ENCODE results near the gene UHRF2. TPM values are rescaled to one million over a fixed set of nuclear protein-coding genes. Genes with fewer than 3 reads are reported as not detected.
"Not testable (repeated sequence)": the region's sequence is repeated elsewhere in the genome, so short reads cannot be mapped to it uniquely, and the experiment has no call there.

The UHRF2 gene
- total RNA-seq, 1 donor from 2014 or later: 76.3 TPM

GRCh38 chr9:6489099-6489498 is 76.1 kb downstream of the UHRF2 start:
- DNase-seq: no peak

- DNase-seq: no peak
Observed at GRCh38 chr9:6490863-6491262, 77.9 kb downstream of the UHRF2 start.

DNA sequence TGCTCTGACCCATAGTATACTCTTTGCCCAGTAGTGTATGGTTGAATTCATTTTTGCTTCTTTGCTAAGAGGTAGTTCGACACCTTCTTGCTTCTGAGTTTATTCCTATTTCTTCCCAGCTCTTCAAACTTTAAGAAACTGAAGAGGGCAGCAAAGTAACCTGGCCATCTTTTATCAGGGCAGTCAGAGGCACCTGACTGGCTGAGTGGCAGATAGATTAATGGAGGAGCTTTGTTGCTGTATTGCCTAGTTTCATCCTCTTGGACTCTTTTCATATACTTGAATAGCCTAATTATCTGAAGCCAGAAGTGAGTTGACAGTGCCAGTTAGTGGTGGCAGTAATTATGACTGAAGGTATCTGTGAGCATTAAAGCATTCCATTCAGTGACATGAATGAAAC is 82.5 kb downstream of the UHRF2 start:
- no peak for DNase-seq

- no peak for DNase-seq
Observed at GRCh38 chr9:6498982-6499381, 86.0 kb downstream of the UHRF2 start.

- DNase-seq: no peak
Observed at GRCh38 chr9:6501526-6502210, 88.7 kb downstream of the UHRF2 start.

GRCh38 chr9:6502399-6502798 is 89.4 kb downstream of the UHRF2 start:
- no peak for DNase-seq

GRCh38 chr9:6506571-6506970 is 93.6 kb downstream of the UHRF2 start:
- DNase-seq: no peak

DNA sequence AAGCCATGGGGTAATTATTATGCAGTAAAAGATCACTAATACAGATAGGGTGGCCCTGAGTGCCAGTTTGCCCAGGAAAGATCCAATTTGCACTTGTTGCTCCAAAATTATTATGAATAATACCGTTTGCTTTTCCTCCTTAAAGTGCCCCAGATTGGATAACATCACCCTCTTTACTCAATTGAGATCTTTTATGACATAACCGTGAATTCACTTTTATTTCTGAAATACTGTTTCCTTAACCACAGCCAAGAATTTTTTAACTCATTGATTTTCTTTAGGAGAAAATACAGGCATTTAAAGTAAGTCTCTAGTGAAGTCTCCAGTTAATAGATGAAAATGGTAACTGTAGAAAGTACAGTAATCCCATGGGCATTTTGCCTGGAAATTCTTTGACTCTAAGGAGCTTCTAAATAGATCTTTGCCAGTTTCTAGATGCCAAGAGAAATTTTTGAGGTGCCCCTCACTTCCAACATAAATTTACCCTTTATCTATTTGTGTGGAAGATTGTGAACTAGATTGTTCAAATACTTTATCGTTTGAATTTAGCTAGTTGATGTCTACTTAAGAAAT is 99.2 kb downstream of the UHRF2 start:
- DNase-seq: no peak

DNA sequence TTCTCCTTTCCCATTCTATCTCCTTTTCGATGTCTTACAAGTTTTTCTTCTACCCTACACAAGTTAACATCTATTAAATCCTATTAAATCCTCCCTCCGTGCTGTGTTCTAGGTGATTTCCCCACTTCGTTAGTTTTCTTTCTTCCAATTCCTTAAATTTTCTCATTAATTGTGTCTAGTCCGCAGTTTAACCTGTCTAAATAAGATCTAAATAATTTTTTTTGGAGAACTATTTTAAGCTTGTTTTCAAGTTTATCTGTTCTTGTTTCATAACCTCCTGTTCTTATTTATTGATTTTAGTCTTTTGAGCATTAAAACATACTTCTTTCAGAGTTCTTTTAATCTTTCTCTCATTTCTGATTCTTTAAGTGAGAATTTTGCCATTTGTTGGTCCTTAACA is 109.3 kb downstream of the UHRF2 start:
- DNase-seq: no peak

- no peak for DNase-seq
Observed at GRCh38 chr9:6525326-6526045, 112.5 kb downstream of the UHRF2 start.

DNA sequence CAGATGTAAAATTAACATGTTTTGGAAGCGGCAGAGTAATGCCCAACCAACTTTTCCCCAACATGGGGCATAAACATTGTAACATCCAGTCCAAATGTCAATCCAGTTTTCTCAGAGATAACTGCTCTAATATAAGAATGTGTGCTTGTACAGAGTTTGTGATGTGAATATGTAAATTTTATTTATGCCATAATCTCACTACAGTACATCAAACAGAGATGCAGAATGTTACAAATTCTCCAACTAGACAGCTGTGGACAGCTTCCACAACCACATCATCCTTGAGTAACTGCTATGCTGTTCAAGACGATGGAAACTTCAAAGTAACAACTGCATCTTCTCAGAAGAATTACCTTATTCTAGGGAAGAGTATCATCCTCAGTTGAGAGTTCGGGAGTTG is 122.6 kb downstream of the UHRF2 start:
- DNase-seq: no peak

DNA sequence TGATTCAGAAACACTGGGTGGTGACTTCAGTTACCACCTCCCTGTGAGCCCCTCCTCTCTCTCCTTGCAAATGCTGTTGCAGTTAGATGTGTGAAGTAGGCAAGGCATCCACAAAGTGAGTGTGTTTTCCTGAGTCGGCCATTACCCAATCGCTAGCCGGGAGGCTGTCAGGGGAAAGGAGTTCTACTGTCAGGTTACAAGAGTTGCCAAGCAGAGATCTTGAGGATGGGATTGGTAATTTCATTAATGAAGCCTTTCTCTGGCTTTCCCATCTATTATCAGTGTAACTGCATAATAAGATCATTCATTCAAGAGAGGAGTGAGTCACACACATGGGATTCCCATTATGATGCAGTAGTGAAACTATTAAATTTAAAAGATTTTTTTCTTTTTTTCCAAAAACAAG is 125.7 kb downstream of the UHRF2 start:
- no peak for DNase-seq

- not testable (repeated sequence) for DNase-seq
Observed at GRCh38 chr9:6542617-6543016, 129.6 kb downstream of the UHRF2 start.

GRCh38 chr9:6543204-6543603 is 130.2 kb downstream of the UHRF2 start:
- no peak for DNase-seq

DNA sequence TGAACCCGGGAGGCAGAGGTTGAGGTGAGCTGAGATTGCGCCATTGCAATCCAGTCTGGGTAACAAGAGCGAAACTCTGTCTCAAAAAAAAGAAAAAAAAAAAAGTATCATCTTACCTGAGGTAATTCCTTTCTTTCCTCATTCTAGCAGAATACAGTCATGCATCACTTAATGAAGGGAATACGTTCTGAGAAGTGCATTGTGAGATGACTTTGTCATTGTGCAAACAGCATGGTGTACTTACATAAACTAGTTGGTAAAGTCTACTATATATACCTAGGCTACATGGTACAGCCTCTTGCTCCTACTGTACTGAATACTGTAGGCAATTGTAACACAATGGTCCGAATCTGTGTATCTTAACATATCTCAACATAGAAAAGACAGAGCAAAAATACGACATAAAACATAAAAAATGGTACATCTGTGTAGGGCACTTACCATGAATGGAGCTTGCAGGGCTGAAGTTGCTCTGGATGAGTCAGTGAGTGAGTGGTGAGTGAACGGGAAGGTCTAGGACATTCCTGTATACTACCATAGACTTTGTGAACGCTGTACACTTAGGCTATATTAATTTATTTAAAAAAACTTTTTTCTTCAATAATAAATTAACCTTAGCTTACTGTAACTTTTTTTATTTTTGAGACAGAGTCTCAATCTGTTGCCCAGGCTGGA is 132.2 kb downstream of the UHRF2 start:
- no peak for DNase-seq

DNA sequence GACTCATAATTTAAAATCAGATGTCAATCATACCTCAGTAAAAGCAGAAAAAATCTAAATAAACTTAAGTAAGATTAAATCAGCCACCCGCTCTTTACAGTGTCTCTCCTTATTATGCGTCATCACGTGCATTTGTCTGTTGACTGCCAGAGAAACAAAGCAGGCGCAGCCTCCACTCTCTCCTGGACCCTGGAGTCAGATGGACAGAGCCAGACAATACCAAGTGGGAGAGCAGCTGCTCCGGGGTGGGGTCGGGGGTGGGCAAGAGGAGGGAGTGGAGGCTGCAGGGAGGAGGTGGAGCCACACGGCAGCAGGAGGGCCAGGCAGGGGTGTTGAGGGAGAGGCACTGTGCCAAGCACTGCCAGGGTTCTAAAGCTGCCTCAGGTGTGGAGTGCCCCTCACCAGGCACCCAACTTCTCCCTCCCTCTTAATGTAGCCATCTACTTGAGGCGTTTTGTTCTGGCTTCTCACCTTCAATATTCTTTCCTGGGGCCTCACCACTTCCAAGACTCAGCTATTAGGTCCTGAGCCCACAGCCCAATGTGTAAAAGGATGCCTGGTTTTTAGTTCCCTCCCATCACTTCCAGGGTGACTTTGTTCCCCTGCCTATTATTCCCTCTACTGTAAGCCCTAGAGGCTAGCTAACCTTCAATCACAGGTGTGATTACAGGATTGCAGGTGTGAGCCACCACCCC is 136.3 kb downstream of the UHRF2 start:
- peak; percentile 77 for DNase-seq

GRCh38 chr9:6551136-6551535 is 138.1 kb downstream of the UHRF2 start:
- DNase-seq: peak; percentile 20

DNA sequence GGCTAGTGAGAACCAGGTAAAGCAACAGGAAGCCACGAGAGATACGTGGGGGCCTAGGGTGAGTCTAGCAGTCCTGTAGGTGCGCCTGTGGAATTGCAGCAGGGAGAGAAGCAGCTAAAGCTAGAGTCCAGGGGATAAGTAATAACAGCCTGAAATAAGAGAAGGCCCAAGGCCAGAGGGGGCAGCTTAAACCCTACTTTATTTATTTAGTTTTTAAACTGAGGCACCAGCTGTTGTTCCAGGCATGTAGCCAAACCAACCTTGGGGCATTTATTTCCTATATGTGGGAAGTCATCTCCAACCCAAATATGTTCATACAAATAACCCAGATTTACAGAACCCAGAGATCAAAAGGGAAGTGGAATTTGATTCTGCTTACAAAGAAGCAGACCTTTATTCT is 139.0 kb downstream of the UHRF2 start:
- peak; percentile 78 for DNase-seq

DNA sequence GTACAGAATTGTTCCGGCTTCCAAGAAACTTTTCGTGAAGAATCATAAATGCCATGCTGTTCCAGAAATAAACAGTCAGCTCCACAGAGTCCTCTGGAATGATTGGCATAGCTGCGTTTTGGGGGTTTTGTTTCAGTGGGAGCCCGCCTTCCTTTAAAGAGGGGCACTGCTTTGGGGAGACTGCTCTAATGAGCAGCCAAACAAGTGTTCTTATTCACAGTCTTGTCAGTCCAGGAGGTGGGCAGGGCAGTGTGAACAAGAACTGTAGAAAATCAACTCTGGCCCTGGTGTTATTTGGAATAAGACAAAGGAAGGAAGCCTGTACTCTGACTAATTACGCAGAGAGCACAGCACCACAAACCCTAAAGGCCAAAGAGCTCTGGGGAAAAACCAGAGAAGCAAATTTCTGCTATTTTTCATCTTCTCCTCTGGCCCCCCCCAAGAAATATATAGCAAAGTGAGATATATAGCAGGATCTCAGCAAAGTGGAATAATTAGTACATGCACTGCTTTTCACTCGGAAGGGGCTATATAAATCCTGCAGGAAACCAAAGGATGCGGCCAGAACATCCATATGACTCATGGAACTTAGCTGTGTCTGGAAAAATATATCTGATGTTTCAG is 139.6 kb downstream of the UHRF2 start:
- peak; percentile 66 for DNase-seq

- peak; percentile 36 for DNase-seq
Observed at GRCh38 chr9:6553866-6554265, 140.9 kb downstream of the UHRF2 start.

All from tongue (tissue), 2 donors.